HG03095 (cell line): ENCODE measurements around the gene PKP2.
A peak's percentile ranks its signal among the peaks of the same experiment; 100 is the strongest.

Experiments used
- ATAC-seq: cut with Tn5 transposase; IDR thresholded peaks from one replicate; pipeline ENCODE4 v1.9.1; 2021; ENCODE audit warnings: moderate library complexity; ENCODE audit not compliant: unreplicated experiment

Gene PKP2

DNA sequence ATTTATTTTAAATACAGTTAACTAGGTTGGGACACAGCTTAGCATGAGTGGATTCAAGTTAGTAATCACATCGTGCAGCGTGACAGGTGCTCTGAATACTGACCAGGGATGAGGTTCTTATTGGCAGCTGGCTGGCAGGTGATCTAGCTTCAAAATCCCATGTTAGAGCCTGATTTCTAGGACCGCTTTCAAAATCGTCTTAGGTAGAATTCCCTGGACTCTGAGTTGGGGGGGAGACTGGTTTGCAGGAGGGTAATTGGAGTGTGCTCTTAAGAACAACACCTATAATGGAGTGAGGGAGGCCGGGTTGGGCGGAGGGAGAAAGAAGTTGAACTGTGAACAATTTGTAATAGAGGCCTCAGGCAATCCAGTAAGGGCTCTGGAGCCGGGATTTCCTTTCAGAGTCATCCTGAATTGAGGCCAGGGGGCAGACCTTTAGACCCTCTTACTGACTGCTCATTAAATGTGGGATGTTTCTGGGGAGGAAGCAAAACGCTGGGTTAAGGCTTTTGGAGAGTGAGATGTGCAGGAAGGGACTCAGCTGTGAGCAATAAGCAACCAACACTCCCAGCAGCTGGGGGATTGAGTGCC, 140.0 kb downstream of the PKP2 start:
- no peak for ATAC-seq

DNA sequence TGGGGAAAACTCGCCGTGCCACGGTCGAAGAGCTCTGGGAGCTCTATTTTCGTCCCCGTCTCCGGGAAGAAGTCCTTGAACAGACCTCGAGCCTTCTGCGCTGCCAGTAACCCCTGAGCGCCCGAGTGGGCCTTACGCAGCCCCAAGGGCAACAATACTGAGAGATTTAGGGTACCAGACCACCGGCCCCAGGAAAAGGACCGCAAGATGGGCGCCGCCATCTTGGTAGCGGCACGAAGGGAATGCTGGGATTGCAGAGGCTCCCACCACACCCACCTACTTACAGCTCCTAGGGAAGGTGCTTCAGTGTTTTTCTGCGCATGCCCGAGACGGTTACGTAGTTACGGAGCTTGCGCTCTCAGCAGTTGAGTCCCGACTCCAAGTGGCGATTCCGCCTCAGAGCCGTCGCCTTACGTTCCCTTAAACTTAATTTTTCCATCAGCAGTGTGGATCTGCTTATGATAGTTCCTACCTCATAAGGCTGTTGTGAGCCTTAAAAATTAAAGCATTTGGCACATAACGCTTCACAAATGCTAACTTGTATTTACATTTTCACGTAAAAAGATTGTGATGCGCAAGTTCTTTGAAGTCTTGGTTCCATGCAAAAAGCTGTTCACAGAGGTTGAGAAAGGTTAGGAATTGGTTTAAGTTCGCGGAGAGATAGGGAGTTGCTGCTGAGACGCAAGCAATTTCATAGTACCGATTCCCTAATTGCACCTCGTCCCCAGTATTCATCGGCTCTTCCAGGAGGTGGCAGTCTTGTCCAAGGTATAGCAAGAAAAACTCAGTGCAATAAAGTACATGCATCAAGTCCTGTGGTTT, 140.7 kb downstream of the PKP2 start, which contains the start of gene YARS2:
TSS of gene YARS2 (minus strand) at position 244 of the 822 bp plus-strand sequence. CDS start at position 221, 23 bp downstream.
- peak; percentile 91 for ATAC-seq

DNA sequence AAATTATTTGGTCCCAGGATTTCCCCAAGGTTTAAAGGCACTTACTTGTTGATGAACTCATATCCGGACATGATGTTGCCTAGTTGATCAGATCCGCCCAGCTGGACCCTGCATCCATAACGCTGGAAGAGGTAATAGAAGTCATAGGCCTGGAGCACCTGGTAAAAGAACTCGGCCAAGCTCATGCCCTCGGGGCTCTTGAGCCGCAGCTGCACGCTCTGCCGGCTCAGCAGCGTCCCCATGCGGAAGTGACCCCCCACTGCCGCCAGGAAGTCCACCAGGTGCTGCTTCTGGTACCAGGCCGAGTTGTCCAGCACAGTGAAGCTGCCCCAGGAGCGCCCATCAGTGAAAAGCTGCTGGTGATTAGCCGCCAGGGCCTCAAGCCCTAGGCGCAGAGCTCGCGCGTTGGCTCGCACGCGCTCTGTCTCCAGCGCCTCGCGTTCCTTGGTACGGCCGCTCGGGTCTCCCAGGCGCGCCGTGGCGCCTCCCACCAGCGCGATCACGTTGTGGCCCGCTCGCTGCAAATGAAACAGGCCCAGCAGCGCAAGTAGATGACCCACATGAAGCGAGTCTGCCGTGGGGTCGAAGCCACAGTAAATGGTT, 141.4 kb downstream of the PKP2 start:
- peak; percentile 71 for ATAC-seq

DNA sequence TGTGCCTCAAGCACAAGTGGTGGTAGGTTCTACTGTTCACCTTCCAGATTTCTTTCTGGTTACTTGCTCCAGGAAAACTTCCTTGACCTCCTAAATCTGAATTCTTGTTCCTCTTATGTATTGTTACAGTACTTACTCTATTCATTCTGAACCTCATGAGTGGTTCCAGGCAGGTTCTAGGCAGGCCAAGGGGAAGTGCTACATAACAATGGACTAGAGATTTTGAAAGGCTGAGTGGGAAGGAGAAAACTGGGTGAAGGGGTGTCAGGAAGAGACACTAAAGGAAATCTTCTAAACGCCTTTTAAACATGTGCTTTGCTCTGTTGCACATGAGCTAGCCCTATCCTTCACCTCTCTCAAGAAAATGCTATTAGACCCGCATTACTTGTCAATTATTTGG, 142.5 kb downstream of the PKP2 start:
- ATAC-seq: no peak

DNA sequence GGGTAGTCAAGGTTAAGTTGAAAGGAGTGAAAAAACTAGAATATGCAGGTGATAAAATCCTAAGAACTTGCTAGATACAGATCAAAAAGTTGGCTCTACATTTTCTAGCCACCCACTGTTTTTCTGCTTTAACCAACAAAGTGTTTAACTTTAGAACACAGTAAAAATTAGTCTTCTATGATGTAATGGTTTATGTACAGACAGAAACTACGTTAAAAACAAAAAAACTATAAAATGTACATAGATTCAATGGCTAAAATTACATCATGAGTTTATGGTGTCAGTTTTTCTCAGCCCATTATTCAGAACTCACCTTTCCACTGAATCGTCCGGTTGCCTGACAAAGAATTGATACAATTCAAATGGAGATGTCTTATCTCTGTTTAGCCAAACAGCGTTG, 143.0 kb downstream of the PKP2 start:
- ATAC-seq: no peak

DNA sequence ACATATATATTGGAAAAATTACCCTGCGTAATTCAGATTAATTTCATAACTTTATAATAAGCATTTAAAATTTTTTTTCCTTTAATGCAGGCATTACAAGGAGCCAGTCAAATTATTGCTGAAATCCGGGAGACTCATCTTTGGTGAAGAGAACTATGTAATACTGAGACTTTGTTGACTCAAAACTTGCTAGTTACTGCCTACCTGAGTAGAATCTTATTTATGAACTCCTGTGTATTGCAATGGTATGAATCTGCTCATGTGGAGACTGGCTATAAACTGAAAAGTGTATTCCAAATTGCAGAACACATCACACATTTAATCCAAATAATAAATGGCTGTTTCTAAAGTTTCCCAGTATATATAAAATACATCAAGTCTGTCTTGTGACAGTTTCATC, 153.3 kb downstream of the PKP2 start:
- ATAC-seq: no peak

DNA sequence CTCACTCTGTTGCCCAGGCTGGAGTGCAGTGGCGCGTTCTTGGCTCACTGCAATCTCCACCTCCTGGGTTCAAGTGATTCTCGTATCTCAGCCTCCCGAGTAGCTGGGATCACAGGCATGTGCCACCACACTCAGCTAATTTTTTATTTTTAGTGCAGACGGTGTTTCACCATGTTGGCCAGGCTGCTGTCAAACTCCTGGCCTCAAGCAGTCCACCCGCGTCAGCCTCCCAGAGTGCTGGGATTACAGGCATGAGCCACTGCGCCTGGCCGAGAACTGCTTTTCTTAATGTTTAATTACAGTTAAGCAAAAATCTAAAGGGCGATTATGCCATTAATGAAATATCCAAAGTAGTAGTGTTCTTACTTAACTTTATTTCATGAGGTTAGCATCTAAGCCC, 154.4 kb downstream of the PKP2 start:
- ATAC-seq: no peak
